Neural progenitor cell (in vitro differentiated cells): ENCODE results near the gene DDC. TPM values are rescaled to one million over a fixed set of nuclear protein-coding genes. Genes with fewer than 3 reads are reported as not detected.
A peak's percentile ranks its signal among the peaks of the same experiment; 100 is the strongest.

Experiments used
- DNase-seq: peaks from one replicate; pipeline ENCODE4 v3.0.0-alpha.2; 2016; ENCODE audit warnings: low spot score
- H2AFZ ChIP-seq: fragments of 200-600 bp; sonication (generic); replicated peaks from 2 replicates; pipeline ENCODE4 v1.6.1; 2016; ENCODE audit warnings: antibody characterized with exemption
- H3F3A ChIP-seq: fragments of 200-600 bp; sonication (generic); 2 replicates; pipeline ENCODE4 v1.6.1; 2016; ENCODE audit warnings: antibody characterized with exemption, low read depth
- H3K27ac ChIP-seq: fragments of 200-600 bp; sonication (generic); 2 replicates; pipeline ENCODE4 v1.5.1; 2016; ENCODE audit warnings: mild to moderate bottlenecking
- H3K27me3 ChIP-seq: fragments of 200-600 bp; sonication (generic); 2 replicates; pipeline ENCODE4 v1.6.1; 2016; ENCODE audit warnings: mild to moderate bottlenecking, moderate library complexity
- H3K36me3 ChIP-seq: fragments of 200-600 bp; sonication (generic); 2 replicates; pipeline ENCODE4 v1.5.1; 2016
- H3K4me1 ChIP-seq: fragments of 200-600 bp; sonication (generic); 2 replicates; pipeline ENCODE4 v1.6.1; 2016; ENCODE audit warnings: mixed run types
- H3K4me2 ChIP-seq: fragments of 200-600 bp; sonication (generic); 2 replicates; pipeline ENCODE4 v1.6.1; 2016
- H3K4me3 ChIP-seq: fragments of 200-600 bp; sonication (generic); 2 replicates; pipeline ENCODE4 v1.5.1; 2016
- H3K79me2 ChIP-seq: fragments of 200-600 bp; sonication (generic); 2 replicates; pipeline ENCODE4 v1.6.1; 2016; ENCODE audit warnings: low read depth
- H3K9ac ChIP-seq: fragments of 200-600 bp; sonication (generic); 2 replicates; pipeline ENCODE4 v1.6.1; 2016
- H3K9me3 ChIP-seq: fragments of 200-600 bp; sonication (generic); 2 replicates; pipeline ENCODE4 v1.5.1; 2016; ENCODE audit warnings: low read depth
- H4K20me1 ChIP-seq: fragments of 200-600 bp; sonication (generic); 2 replicates; pipeline ENCODE4 v1.6.1; 2016; ENCODE audit warnings: low read depth
- H3K27ac Mint-ChIP-seq: 3 replicates; pipeline ENCODE4 v1.8.0; 2021; ENCODE audit warnings: mixed read lengths
- H3K27me3 Mint-ChIP-seq: 2 replicates; pipeline ENCODE4 v1.8.0; 2022; ENCODE audit warnings: low read depth, mild to moderate bottlenecking, inconsistent platforms, moderate library complexity, mixed read lengths; ENCODE audit not compliant: insufficient read depth
- H3K36me3 Mint-ChIP-seq: 3 replicates; pipeline ENCODE4 v1.8.0; 2021; ENCODE audit warnings: mixed read lengths
- H3K4me1 Mint-ChIP-seq: 3 replicates; pipeline ENCODE4 v1.8.0; 2021; ENCODE audit warnings: mixed read lengths
- H3K4me3 Mint-ChIP-seq: 3 replicates; pipeline ENCODE4 v1.8.0; 2021; ENCODE audit warnings: mild to moderate bottlenecking, moderate library complexity, mixed read lengths
- H3K9me3 Mint-ChIP-seq: 3 replicates; pipeline ENCODE4 v1.8.0; 2020; ENCODE audit warnings: mixed read lengths
- EZH2 ChIP-seq: fragments of 200-600 bp; sonication (generic); IDR thresholded peaks from 2 replicates; pipeline ENCODE4 v1.6.1; 2017; ENCODE audit warnings: antibody characterized with exemption, mild to moderate bottlenecking, moderate library complexity
- EZH2phosphoT487 ChIP-seq: fragments of 200-600 bp; sonication (generic); IDR thresholded peaks from 2 replicates; pipeline ENCODE4 v1.6.1; 2017; ENCODE audit warnings: antibody characterized with exemption
- total RNA-seq: library from RNA; depleted of rRNA; stranded (reverse); fragments of >200 nt; gene quantifications from 2 replicates; pipeline ENCODE4 v1.2.3, GENCODE V29; 2015; ENCODE audit warnings: low replicate concordance
- TF ChIP-seq, protein P1 (sequence below): fragments of 200-600 bp; sonication (generic); IDR thresholded peaks from 2 replicates; pipeline ENCODE4 v1.5.1; 2017; ENCODE audit warnings: antibody characterized with exemption, mild to moderate bottlenecking

DDC gene
- total RNA-seq, 1 donor from 2014 or later: not detected

DNA sequence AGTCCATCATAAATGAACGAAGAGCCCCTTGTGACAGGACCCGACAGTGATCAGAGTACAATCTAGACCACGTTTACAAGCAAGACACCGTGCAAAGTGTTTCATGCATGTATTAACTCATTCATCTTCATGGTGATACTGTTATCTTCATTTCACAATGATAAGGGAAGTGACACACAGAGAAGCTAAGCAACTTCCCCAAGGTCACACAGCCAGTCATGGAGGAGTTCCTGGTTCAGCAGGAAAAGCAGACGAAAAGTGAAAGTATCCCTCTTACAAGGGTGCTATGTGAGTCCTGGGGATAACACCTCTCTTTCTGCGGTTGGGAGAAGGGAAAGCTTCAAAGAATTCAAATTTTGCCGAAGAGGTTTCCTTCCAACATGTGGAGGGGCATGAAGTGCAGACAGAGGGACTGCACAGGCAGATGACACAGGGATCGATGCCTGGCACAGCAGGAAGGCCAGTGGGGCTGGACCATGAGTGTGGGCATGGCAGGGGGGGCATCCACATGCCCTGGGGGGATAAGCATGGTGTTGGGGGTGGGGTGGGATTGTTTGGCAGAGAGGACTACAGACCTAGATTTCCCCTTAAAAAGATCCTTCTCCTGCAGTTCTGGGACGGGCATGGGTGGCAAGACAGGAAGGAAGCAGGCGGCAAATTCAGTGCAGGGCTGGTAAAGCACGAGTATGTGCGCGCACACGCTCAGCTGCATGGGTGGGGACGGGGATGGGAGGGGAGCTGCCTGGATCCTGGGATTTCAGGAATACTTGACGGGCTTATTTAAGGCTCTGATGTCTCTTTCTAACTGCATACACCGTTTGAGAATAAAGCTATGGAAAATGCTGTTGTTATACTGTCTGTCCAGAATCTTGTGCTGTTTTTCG, 33.5 kb upstream of the DDC start:
- H3K79me2 ChIP-seq: no peaks in the 10 kb centered on the region
- no peaks in the 10 kb centered on the region for H3K9me3 ChIP-seq
- H3F3A ChIP-seq: no peaks in the 10 kb centered on the region
- no peaks in the 10 kb centered on the region for H3K27me3 ChIP-seq
- H3K27ac ChIP-seq: no peak overlapping the region
- Mint-ChIP-seq H3K9me3 (no peaks in the 10 kb centered on the region), H3K36me3 (peaks cover 32% of the 10 kb centered on the region), H3K4me1 (peaks cover 21% of the 10 kb centered on the region), H3K27me3 (peaks cover 5% of the 10 kb centered on the region), H3K4me3 (no peak overlapping the region), H3K27ac (peak overlapping the region; percentile 80)
- no peak overlapping the region for H2AFZ ChIP-seq
- no peaks in the 10 kb centered on the region for H3K36me3 ChIP-seq
- no peak overlapping the region for H3K4me2 ChIP-seq
- H3K9ac ChIP-seq: no peak overlapping the region
- no peaks in the 10 kb centered on the region for H4K20me1 ChIP-seq
- no peak for DNase-seq
- no peak overlapping the region for H3K4me3 ChIP-seq
- H3K4me1 ChIP-seq: peaks cover 7% of the 10 kb centered on the region
- TF ChIP-seq, protein P1, sequence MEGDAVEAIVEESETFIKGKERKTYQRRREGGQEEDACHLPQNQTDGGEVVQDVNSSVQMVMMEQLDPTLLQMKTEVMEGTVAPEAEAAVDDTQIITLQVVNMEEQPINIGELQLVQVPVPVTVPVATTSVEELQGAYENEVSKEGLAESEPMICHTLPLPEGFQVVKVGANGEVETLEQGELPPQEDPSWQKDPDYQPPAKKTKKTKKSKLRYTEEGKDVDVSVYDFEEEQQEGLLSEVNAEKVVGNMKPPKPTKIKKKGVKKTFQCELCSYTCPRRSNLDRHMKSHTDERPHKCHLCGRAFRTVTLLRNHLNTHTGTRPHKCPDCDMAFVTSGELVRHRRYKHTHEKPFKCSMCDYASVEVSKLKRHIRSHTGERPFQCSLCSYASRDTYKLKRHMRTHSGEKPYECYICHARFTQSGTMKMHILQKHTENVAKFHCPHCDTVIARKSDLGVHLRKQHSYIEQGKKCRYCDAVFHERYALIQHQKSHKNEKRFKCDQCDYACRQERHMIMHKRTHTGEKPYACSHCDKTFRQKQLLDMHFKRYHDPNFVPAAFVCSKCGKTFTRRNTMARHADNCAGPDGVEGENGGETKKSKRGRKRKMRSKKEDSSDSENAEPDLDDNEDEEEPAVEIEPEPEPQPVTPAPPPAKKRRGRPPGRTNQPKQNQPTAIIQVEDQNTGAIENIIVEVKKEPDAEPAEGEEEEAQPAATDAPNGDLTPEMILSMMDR: no peak
- no peak for TF ChIP-seq EZH2

DNA sequence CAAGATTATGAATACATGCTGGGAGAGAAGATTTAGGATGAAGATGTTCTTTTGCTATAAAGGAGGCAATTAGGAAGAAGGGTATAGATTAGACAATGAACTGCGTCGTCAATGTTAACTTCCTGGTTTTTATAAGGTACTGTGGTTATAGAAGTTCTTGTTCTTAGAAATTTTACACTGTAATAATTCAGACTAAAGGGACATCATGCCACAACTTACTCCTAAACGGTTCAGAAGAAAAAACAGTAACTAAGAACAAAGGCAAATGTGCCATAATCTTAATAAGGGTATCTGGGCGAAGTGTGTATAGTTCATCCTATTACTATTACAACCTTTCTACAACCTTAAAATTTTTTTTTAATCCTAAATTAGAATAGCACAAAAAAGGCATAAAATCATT, 31.3 kb upstream of the DDC start:
- Histone ChIP-seq H3F3A (no peaks in the 10 kb centered on the region), H3K36me3 (no peaks in the 10 kb centered on the region), H3K4me2 (no peak overlapping the region), H3K9ac (no peak overlapping the region), H3K79me2 (no peaks in the 10 kb centered on the region), H3K4me3 (no peak overlapping the region), H3K27me3 (no peaks in the 10 kb centered on the region), H3K4me1 (peaks cover 16% of the 10 kb centered on the region), H4K20me1 (no peaks in the 10 kb centered on the region), H3K27ac (no peak overlapping the region), H3K9me3 (no peaks in the 10 kb centered on the region), H2AFZ (no peak overlapping the region)
- no peak for TF ChIP-seq EZH2phosphoT487
- TF ChIP-seq, protein P1: no peak
- TF ChIP-seq EZH2: no peak
- DNase-seq: no peak
- peaks cover 42% of the 10 kb centered on the region for H3K36me3 Mint-ChIP-seq
- no peaks in the 10 kb centered on the region for H3K9me3 Mint-ChIP-seq
- H3K4me1 Mint-ChIP-seq: peaks cover 41% of the 10 kb centered on the region
- H3K27me3 Mint-ChIP-seq: peaks cover 3% of the 10 kb centered on the region
- H3K4me3 Mint-ChIP-seq: no peak overlapping the region
- no peak overlapping the region for H3K27ac Mint-ChIP-seq

DNA sequence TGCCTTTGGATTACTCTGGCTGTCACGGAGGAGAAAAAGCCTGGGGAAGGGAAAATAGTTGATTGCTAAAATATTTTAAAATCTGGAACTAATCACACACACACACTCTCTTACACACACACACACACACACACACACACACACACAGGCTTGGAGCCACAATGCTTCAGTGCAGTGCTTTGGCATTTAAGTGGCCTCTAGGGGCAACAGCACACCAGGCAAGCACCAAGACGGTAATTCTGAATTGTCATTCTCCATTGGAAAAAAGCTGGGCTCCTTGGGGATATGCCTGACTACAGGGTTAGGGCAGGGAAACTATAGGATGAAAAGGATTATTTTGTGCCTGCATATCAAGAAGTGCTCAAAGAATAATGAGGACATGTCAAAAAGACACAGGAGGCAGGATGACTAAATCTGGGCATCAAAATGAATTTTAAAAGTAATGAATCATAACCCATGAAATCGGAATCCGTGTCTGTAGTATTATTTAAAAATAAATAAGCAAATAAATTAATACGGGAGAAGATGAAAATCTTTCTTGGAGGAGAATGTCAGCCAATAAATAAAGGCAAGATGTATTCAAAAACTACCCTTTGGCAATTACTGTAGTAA, 30.4 kb upstream of the DDC start:
- Histone ChIP-seq H3K27me3 (no peaks in the 10 kb centered on the region), H3K36me3 (no peaks in the 10 kb centered on the region), H3K4me2 (no peak overlapping the region), H3K79me2 (no peaks in the 10 kb centered on the region), H3F3A (peaks cover 3% of the 10 kb centered on the region), H3K9ac (no peak overlapping the region), H3K9me3 (no peaks in the 10 kb centered on the region), H3K4me3 (no peak overlapping the region), H3K4me1 (peaks cover 21% of the 10 kb centered on the region), H3K27ac (no peak overlapping the region), H4K20me1 (no peaks in the 10 kb centered on the region), H2AFZ (no peak overlapping the region)
- H3K4me1 Mint-ChIP-seq: peaks cover 48% of the 10 kb centered on the region
- DNase-seq: peak; percentile 66
- H3K4me3 Mint-ChIP-seq: no peak overlapping the region
- no peak overlapping the region for H3K27ac Mint-ChIP-seq
- no peaks in the 10 kb centered on the region for H3K9me3 Mint-ChIP-seq
- peaks cover 6% of the 10 kb centered on the region for H3K27me3 Mint-ChIP-seq
- TF ChIP-seq EZH2: no peak
- TF ChIP-seq, protein P1: peak; percentile 58
- peaks cover 50% of the 10 kb centered on the region for H3K36me3 Mint-ChIP-seq
